Activated T-helper 1 cell treated with anti-CD3 and anti-CD28 coated beads, Interleukin-12 subunit alpha, Interleukin-12 subunit beta, Interleukin-2, Interleukin-4 antibody, amounts not matched to agents 30 ng/mL and 10 ng/mL and 1 ng/mL, durations not matched to agents 14 hours and 24 hours and 36 hours (primary cell): ENCODE results near the gene SAMD3. TPM values are rescaled to one million over a fixed set of nuclear protein-coding genes. Genes with fewer than 3 reads are reported as not detected.
A peak's percentile ranks its signal among the peaks of the same experiment; 100 is the strongest.
"Not testable (repeated sequence)": the region's sequence is repeated elsewhere in the genome, so short reads cannot be mapped to it uniquely, and the experiment has no call there.

Experiments used
- DNase-seq: peaks from one replicate; pipeline ENCODE4 v3.0.0; 2021; ENCODE audit warnings: low spot score
- H3K27ac Mint-ChIP-seq: one replicate; pipeline ENCODE4 v1.8.0; 2021; ENCODE audit warnings: mild to moderate bottlenecking, mixed read lengths
- H3K27me3 Mint-ChIP-seq: one replicate; pipeline ENCODE4 v1.8.0; 2022; ENCODE audit warnings: mild to moderate bottlenecking, moderate library complexity, mixed read lengths; ENCODE audit not compliant: insufficient read depth
- H3K36me3 Mint-ChIP-seq: one replicate; pipeline ENCODE4 v1.8.0; 2021; ENCODE audit warnings: low read depth, mixed read lengths
- H3K4me1 Mint-ChIP-seq: one replicate; pipeline ENCODE4 v1.8.0; 2021; ENCODE audit warnings: low read depth, mixed read lengths
- H3K4me3 Mint-ChIP-seq: one replicate; pipeline ENCODE4 v1.8.0; 2021; ENCODE audit warnings: mild to moderate bottlenecking, moderate library complexity, mixed read lengths
- H3K9me3 Mint-ChIP-seq: one replicate; pipeline ENCODE4 v1.8.0; 2021; ENCODE audit warnings: mixed read lengths
- intact Hi-C: fragments of 100-400 bp; cut with micrococcal nuclease; formaldehyde crosslinking; loops from one replicate; pipeline ENCODE4 v1.15.1; 2024
- total RNA-seq: library from RNA; stranded (reverse); gene quantifications from 2 replicates; pipeline ENCODE4 v1.2.3, GENCODE V29; 2022

Gene SAMD3
- total RNA-seq = 3.1 and 4.6 TPM in 2 replicates

- Mint-ChIP-seq H3K4me1 (peaks cover 51% of the 10 kb centered on the region), H3K9me3 (peaks cover 17% of the 10 kb centered on the region), H3K27me3 (no peaks in the 10 kb centered on the region), H3K4me3 (peak within 1 kb of the TSS; percentile 84), H3K36me3 (peaks cover 28% of the 10 kb centered on the region), H3K27ac (peak within 1 kb of the TSS; percentile 72)
- intact Hi-C loops = loop anchor here (1.0 kb wide), 3 partner anchors 7 to 476 kb away; no protein-coding TSS in a partner anchor
- DNase-seq = no peak
Observed at GRCh38 chr6:130222775-130223174, at the start of gene SAMD3. SAMD3 (minus strand) TSS chr6:130222951; CDS start chr6:130215273, 7,678 bp downstream.

- peaks cover 7% of the 10 kb centered on the region for H3K36me3 Mint-ChIP-seq
- no peak overlapping the region for H3K4me3 Mint-ChIP-seq
- H3K27me3 Mint-ChIP-seq = peaks cover 2% of the 10 kb centered on the region
- DNase-seq = no peak
- H3K27ac Mint-ChIP-seq = peak overlapping the region; percentile 1
- peaks cover 26% of the 10 kb centered on the region for H3K9me3 Mint-ChIP-seq
- no peaks in the 10 kb centered on the region for H3K4me1 Mint-ChIP-seq
- intact Hi-C loops = no loop called here
Observed at GRCh38 chr6:130269969-130270635, 47.4 kb upstream of the SAMD3 start.

- H3K27me3 Mint-ChIP-seq, H3K9me3 Mint-ChIP-seq, H3K27ac Mint-ChIP-seq, intact Hi-C loops, H3K4me1 Mint-ChIP-seq, H3K4me3 Mint-ChIP-seq, DNase-seq, H3K36me3 Mint-ChIP-seq: not testable (repeated sequence)
Observed at GRCh38 chr6:130265553-130265952, 42.8 kb upstream of the SAMD3 start.

- Mint-ChIP-seq H3K27me3 (no peaks in the 10 kb centered on the region), H3K4me1 (peaks cover 29% of the 10 kb centered on the region), H3K27ac (no peak overlapping the region), H3K36me3 (peaks cover 4% of the 10 kb centered on the region), H3K9me3 (peaks cover 9% of the 10 kb centered on the region), H3K4me3 (no peak overlapping the region)
- no peak for DNase-seq
- intact Hi-C loops = no loop called here
Observed at GRCh38 chr6:130262008-130262407, 39.3 kb upstream of the SAMD3 start.

GRCh38 chr6:130261558-130261957, 38.8 kb upstream of the SAMD3 start:
- peaks cover 30% of the 10 kb centered on the region for H3K4me1 Mint-ChIP-seq
- peak overlapping the region; percentile 60 for H3K27ac Mint-ChIP-seq
- H3K9me3 Mint-ChIP-seq, DNase-seq, H3K36me3 Mint-ChIP-seq, H3K4me3 Mint-ChIP-seq, H3K27me3 Mint-ChIP-seq: not testable (repeated sequence)
- intact Hi-C loops = loop anchor here (2.0 kb wide), 3 partner anchors 47 to 365 kb away; no protein-coding TSS in a partner anchor

- intact Hi-C loops = loop anchor here (2.0 kb wide), 3 partner anchors 46 to 366 kb away; no protein-coding TSS in a partner anchor
- Mint-ChIP-seq H3K9me3 (peaks cover 12% of the 10 kb centered on the region), H3K4me1 (peaks cover 38% of the 10 kb centered on the region), H3K4me3 (peak overlapping the region; percentile 20)
- DNase-seq, H3K36me3 Mint-ChIP-seq, H3K27ac Mint-ChIP-seq, H3K27me3 Mint-ChIP-seq: not testable (repeated sequence)
Observed at GRCh38 chr6:130260614-130261241, 38.0 kb upstream of the SAMD3 start.

- H3K27ac Mint-ChIP-seq = peak overlapping the region; percentile 51
- intact Hi-C loops = loop anchor here (2.0 kb wide), 3 partner anchors 45 to 367 kb away; no protein-coding TSS in a partner anchor
- peak overlapping the region; percentile 20 for H3K4me3 Mint-ChIP-seq
- peaks cover 41% of the 10 kb centered on the region for H3K4me1 Mint-ChIP-seq
- peaks cover 14% of the 10 kb centered on the region for H3K9me3 Mint-ChIP-seq
- DNase-seq, H3K27me3 Mint-ChIP-seq, H3K36me3 Mint-ChIP-seq: not testable (repeated sequence)
Observed at GRCh38 chr6:130260050-130260462, 37.3 kb upstream of the SAMD3 start.

GRCh38 chr6:130259557-130259956, 36.8 kb upstream of the SAMD3 start:
- H3K27ac Mint-ChIP-seq = peak overlapping the region; percentile 51
- H3K27me3 Mint-ChIP-seq = no peaks in the 10 kb centered on the region
- no peak for DNase-seq
- peaks cover 6% of the 10 kb centered on the region for H3K36me3 Mint-ChIP-seq
- intact Hi-C loops = no loop called here
- no peak overlapping the region for H3K4me3 Mint-ChIP-seq
- peaks cover 46% of the 10 kb centered on the region for H3K4me1 Mint-ChIP-seq
- peaks cover 14% of the 10 kb centered on the region for H3K9me3 Mint-ChIP-seq

GRCh38 chr6:130259140-130259539, 36.4 kb upstream of the SAMD3 start:
- intact Hi-C loops = no loop called here
- Mint-ChIP-seq H3K4me1 (peaks cover 47% of the 10 kb centered on the region), H3K9me3 (peaks cover 14% of the 10 kb centered on the region), H3K27me3 (no peaks in the 10 kb centered on the region), H3K4me3 (no peak overlapping the region), H3K36me3 (peaks cover 6% of the 10 kb centered on the region), H3K27ac (no peak overlapping the region)
- DNase-seq = no peak

- intact Hi-C loops = no loop called here
- Mint-ChIP-seq H3K27ac (no peak overlapping the region), H3K4me1 (peaks cover 17% of the 10 kb centered on the region), H3K9me3 (peaks cover 10% of the 10 kb centered on the region), H3K4me3 (no peak overlapping the region), H3K27me3 (peaks cover 10% of the 10 kb centered on the region), H3K36me3 (peaks cover 4% of the 10 kb centered on the region)
- DNase-seq = no peak
Observed at GRCh38 chr6:130252527-130253237, 29.9 kb upstream of the SAMD3 start.

GRCh38 chr6:130245267-130245666, 22.5 kb upstream of the SAMD3 start:
- DNase-seq = no peak
- H3K27ac Mint-ChIP-seq = no peak overlapping the region
- intact Hi-C loops = no loop called here
- H3K4me3 Mint-ChIP-seq = no peak overlapping the region
- H3K27me3 Mint-ChIP-seq = peaks cover 9% of the 10 kb centered on the region
- no peaks in the 10 kb centered on the region for H3K4me1 Mint-ChIP-seq
- H3K9me3 Mint-ChIP-seq = peaks cover under 1% of the 10 kb centered on the region
- no peaks in the 10 kb centered on the region for H3K36me3 Mint-ChIP-seq

- Mint-ChIP-seq H3K4me1 (no peaks in the 10 kb centered on the region), H3K27ac (no peak overlapping the region), H3K4me3 (no peak overlapping the region), H3K36me3 (no peaks in the 10 kb centered on the region), H3K9me3 (no peaks in the 10 kb centered on the region), H3K27me3 (peaks cover 10% of the 10 kb centered on the region)
- intact Hi-C loops = no loop called here
- no peak for DNase-seq
Observed at GRCh38 chr6:130244728-130245127, 22.0 kb upstream of the SAMD3 start.

GRCh38 chr6:130240232-130240631, 17.5 kb upstream of the SAMD3 start:
- H3K4me3 Mint-ChIP-seq = no peak overlapping the region
- DNase-seq = no peak
- H3K9me3 Mint-ChIP-seq = no peaks in the 10 kb centered on the region
- no peaks in the 10 kb centered on the region for H3K4me1 Mint-ChIP-seq
- H3K27me3 Mint-ChIP-seq = peaks cover 10% of the 10 kb centered on the region
- H3K27ac Mint-ChIP-seq = no peak overlapping the region
- no peaks in the 10 kb centered on the region for H3K36me3 Mint-ChIP-seq
- intact Hi-C loops = no loop called here
